NCI-H2107 (cell line): ENCODE results near the gene VSTM5.

Experiments used
- DNase-seq: peaks from one replicate; lab custom pipeline; 2025; lab: John Stamatoyannopoulos, UW

Gene VSTM5

GRCh38 chr11:93842461-93842860 is 8.0 kb downstream of the VSTM5 start:
- no peak for DNase-seq

- no peak for DNase-seq
Observed at GRCh38 chr11:93842034-93842433, 8.4 kb downstream of the VSTM5 start.

GRCh38 chr11:93841446-93841845 is 9.0 kb downstream of the VSTM5 start:
- DNase-seq: no peak

GRCh38 chr11:93840981-93841380 is 9.4 kb downstream of the VSTM5 start:
- DNase-seq: no peak

- DNase-seq: no peak
Observed at GRCh38 chr11:93840180-93840579, 10.2 kb downstream of the VSTM5 start.

- DNase-seq: no peak
Observed at GRCh38 chr11:93838967-93839366, 11.5 kb downstream of the VSTM5 start.

GRCh38 chr11:93832780-93833179 is 17.6 kb downstream of the VSTM5 start:
- no peak for DNase-seq

GRCh38 chr11:93831343-93832127 is 18.9 kb downstream of the VSTM5 start:
- no peak for DNase-seq

GRCh38 chr11:93829598-93829997 is 20.8 kb downstream of the VSTM5 start:
- no peak for DNase-seq

- DNase-seq: no peak
Observed at GRCh38 chr11:93827363-93827762, 23.1 kb downstream of the VSTM5 start.

GRCh38 chr11:93823210-93823609 is 27.2 kb downstream of the VSTM5 start:
- DNase-seq: no peak

- no peak for DNase-seq
Observed at GRCh38 chr11:93822359-93822758, 28.1 kb downstream of the VSTM5 start.

GRCh38 chr11:93821617-93822016 is 28.8 kb downstream of the VSTM5 start:
- no peak for DNase-seq

GRCh38 chr11:93820847-93821246 is 29.6 kb downstream of the VSTM5 start:
- no peak for DNase-seq

- no peak for DNase-seq
Observed at GRCh38 chr11:93819966-93820695, 30.3 kb downstream of the VSTM5 start.

GRCh38 chr11:93817426-93818348 is 32.7 kb downstream of the VSTM5 start:
- no peak for DNase-seq

GRCh38 chr11:93814966-93815633 is 35.3 kb downstream of the VSTM5 start:
- no peak for DNase-seq

- DNase-seq: no peak
Observed at GRCh38 chr11:93813974-93814373, 36.4 kb downstream of the VSTM5 start.

GRCh38 chr11:93807980-93808379 is 42.4 kb downstream of the VSTM5 start:
- DNase-seq: no peak

- DNase-seq: no peak
Observed at GRCh38 chr11:93804879-93805278, 45.5 kb downstream of the VSTM5 start.

GRCh38 chr11:93801366-93801765 is 49.1 kb downstream of the VSTM5 start:
- DNase-seq: no peak
